GM18909 (cell line): ENCODE measurements around the gene MRI1.
"Not testable (repeated sequence)": the region's sequence is repeated elsewhere in the genome, so short reads cannot be mapped to it uniquely, and the experiment has no call there.

Source experiments
- ATAC-seq: cut with Tn5 transposase; IDR thresholded peaks from one replicate; pipeline ENCODE4 v1.9.1; 2021; ENCODE audit warnings: mild to moderate bottlenecking; ENCODE audit not compliant: unreplicated experiment, poor library complexity

MRI1 gene

GRCh38 chr19:13764101-13764807 lies at the start of gene MRI1:
Gene MRI1, plus strand, starts transcription at chr19:13764522. Its CDS starts 67 bp downstream, at chr19:13764589.
- no peak for ATAC-seq

GRCh38 chr19:13717194-13717643 lies 47.1 kb upstream of the MRI1 start:
- no peak for ATAC-seq

- no peak for ATAC-seq
Observed at GRCh38 chr19:13718733-13719132, 45.6 kb upstream of the MRI1 start.

- ATAC-seq: no peak
Observed at GRCh38 chr19:13722146-13722545, 42.2 kb upstream of the MRI1 start.

- ATAC-seq: no peak
Observed at GRCh38 chr19:13723206-13723605, 41.1 kb upstream of the MRI1 start.

- ATAC-seq: no peak
Observed at GRCh38 chr19:13726323-13726722, 38.0 kb upstream of the MRI1 start.

- no peak for ATAC-seq
Observed at GRCh38 chr19:13727798-13728197, 36.5 kb upstream of the MRI1 start.

- ATAC-seq: no peak
Observed at GRCh38 chr19:13729859-13730258, 34.5 kb upstream of the MRI1 start.

- ATAC-seq: peak; percentile 92
Observed at GRCh38 chr19:13731147-13731964, 33.0 kb upstream of the MRI1 start.

- ATAC-seq: no peak
Observed at GRCh38 chr19:13732337-13732736, 32.0 kb upstream of the MRI1 start.

GRCh38 chr19:13734751-13735150 lies 29.6 kb upstream of the MRI1 start:
- ATAC-seq: no peak

GRCh38 chr19:13738073-13738472 lies 26.2 kb upstream of the MRI1 start:
- ATAC-seq: no peak

- ATAC-seq: no peak
Observed at GRCh38 chr19:13741893-13742292, 22.4 kb upstream of the MRI1 start.

GRCh38 chr19:13742756-13743155 lies 21.6 kb upstream of the MRI1 start:
- no peak for ATAC-seq

GRCh38 chr19:13744174-13744573 lies 20.1 kb upstream of the MRI1 start:
- ATAC-seq: no peak

- ATAC-seq: no peak
Observed at GRCh38 chr19:13747098-13747453, 17.2 kb upstream of the MRI1 start.

GRCh38 chr19:13748169-13748828 lies 16.0 kb upstream of the MRI1 start:
- no peak for ATAC-seq

- no peak for ATAC-seq
Observed at GRCh38 chr19:13751436-13751835, 12.9 kb upstream of the MRI1 start.

- not testable (repeated sequence) for ATAC-seq
Observed at GRCh38 chr19:13753622-13754021, 10.7 kb upstream of the MRI1 start.

- ATAC-seq: no peak
Observed at GRCh38 chr19:13756210-13756609, 8.1 kb upstream of the MRI1 start.
